Measurements from ENCODE around the gene FOXL2NB.

DNA sequence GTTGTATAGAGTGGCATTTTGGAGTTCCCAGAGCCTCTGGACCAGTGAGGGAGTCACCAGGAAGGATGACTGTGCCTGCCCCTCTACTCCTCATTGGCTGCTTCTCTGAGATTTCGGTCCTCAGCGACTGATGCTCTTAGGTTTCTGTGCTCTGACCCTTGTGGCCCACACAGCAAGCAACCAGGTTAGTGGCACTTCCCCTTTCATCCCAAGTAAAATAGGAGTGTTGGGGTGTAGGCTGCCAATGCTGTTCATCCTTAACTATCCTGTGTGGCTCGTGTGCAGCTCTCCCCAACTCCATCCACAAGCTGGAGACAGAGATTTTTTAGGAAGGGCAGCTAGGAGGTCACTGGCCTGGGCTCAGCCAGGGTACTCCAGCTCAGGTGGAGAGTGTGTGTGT, 37.8 kb downstream of the FOXL2NB start:
- no peak for TF ChIP-seq POLR2A (IDR thresholded peaks at IDR 0.05)
- TF ChIP-seq CTCF (IDR thresholded peaks at IDR 0.05), result no peak
